WTC11 (cell line): ENCODE data around the gene SLCO4A1. TPM values are rescaled to one million over a fixed set of nuclear protein-coding genes. Genes with fewer than 3 reads are reported as not detected.

ENCODE experiments used
- ATAC-seq: fragments of 200-7000 bp; cut with Tn5 transposase; 2 replicates; pipeline ENCODE4 v1.10.0; 2021; ENCODE audit warnings: mild to moderate bottlenecking, moderate library complexity
- CTCF ChIA-PET: fragments of 300-600 bp; sonication (Branson Sonifier 250); formaldehyde crosslinking; loops from one replicate; lab custom pipeline; 2021; ENCODE audit warnings: antibody characterized with exemption; lab: Charles Lee
- POLR2A ChIA-PET: fragments of 350-600 bp; sonication (Branson Sonifier 250); formaldehyde crosslinking; loops from one replicate; lab custom pipeline; 2021; ENCODE audit warnings: antibody characterized with exemption; lab: Charles Lee
- DNase-seq: peaks from one replicate; pipeline ENCODE4 v3.0.0; 2021; ENCODE audit warnings: low spot score
- H3K27ac Mint-ChIP-seq: 2 replicates; pipeline ENCODE4 v1.8.0; 2021; ENCODE audit warnings: mixed read lengths
- H3K27me3 Mint-ChIP-seq: 2 replicates; pipeline ENCODE4 v1.8.0; 2021; ENCODE audit warnings: low read depth, mild to moderate bottlenecking, moderate library complexity, mixed read lengths
- H3K36me3 Mint-ChIP-seq: 2 replicates; pipeline ENCODE4 v1.8.0; 2021; ENCODE audit warnings: mixed read lengths
- H3K4me1 Mint-ChIP-seq: 2 replicates; pipeline ENCODE4 v1.8.0; 2022; ENCODE audit warnings: mixed read lengths
- H3K4me3 Mint-ChIP-seq: 2 replicates; pipeline ENCODE4 v1.8.0; 2021; ENCODE audit warnings: mild to moderate bottlenecking, moderate library complexity, mixed read lengths
- H3K9me3 Mint-ChIP-seq: 2 replicates; pipeline ENCODE4 v1.8.0; 2021; ENCODE audit warnings: mixed read lengths
- ATF1 ChIP-seq: sonication (generic); formaldehyde crosslinking; IDR thresholded peaks from 2 replicates; pipeline ENCODE4 v1.8.1; 2023; ENCODE audit warnings: mild to moderate bottlenecking, moderate library complexity, missing genetic modification reagents
- CREM ChIP-seq: sonication (generic); formaldehyde crosslinking; IDR thresholded peaks from 2 replicates; pipeline ENCODE4 v1.8.1; 2022; ENCODE audit warnings: mild to moderate bottlenecking, missing genetic modification reagents, moderate library complexity
- EMX1 ChIP-seq: fragments of 250-450 bp; sonication (Bioruptor Pico); IDR thresholded peaks from 2 replicates; pipeline ENCODE4 v1.8.0; 2021; ENCODE audit warnings: mild to moderate bottlenecking
- MYBL2 ChIP-seq: sonication (generic); formaldehyde crosslinking; IDR thresholded peaks from 2 replicates; pipeline ENCODE4 v1.8.1; 2023; ENCODE audit warnings: mild to moderate bottlenecking, moderate library complexity, missing genetic modification reagents
- NFE2L1 ChIP-seq: sonication (generic); formaldehyde crosslinking; IDR thresholded peaks from 2 replicates; pipeline ENCODE4 v1.8.1; 2023; ENCODE audit warnings: missing genetic modification reagents
- OVOL2 ChIP-seq: fragments of 250-450 bp; sonication (Bioruptor Pico); IDR thresholded peaks from 2 replicates; pipeline ENCODE4 v1.9.0; 2021; ENCODE audit warnings: mild to moderate bottlenecking, borderline replicate concordance
- TP53 ChIP-seq: sonication (generic); formaldehyde crosslinking; IDR thresholded peaks from 2 replicates; pipeline ENCODE4 v1.8.1; 2023; ENCODE audit warnings: mild to moderate bottlenecking, missing genetic modification reagents
- ZNF416 ChIP-seq: fragments of 250-450 bp; sonication (Bioruptor Pico); IDR thresholded peaks from 2 replicates; pipeline ENCODE4 v1.9.0; 2021; ENCODE audit warnings: mild to moderate bottlenecking, inconsistent platforms
- total RNA-seq: library from RNA; stranded (reverse); gene quantifications from 3 replicates; pipeline ENCODE4 v1.2.3, GENCODE V29; 2021
- TF ChIP-seq, protein P1 (sequence below): fragments of 250-450 bp; sonication (Bioruptor Pico); IDR thresholded peaks from 2 replicates; pipeline ENCODE4 v1.9.0; 2021; ENCODE audit warnings: mild to moderate bottlenecking, borderline replicate concordance
- TF ChIP-seq, protein P2 (sequence below): fragments of 250-450 bp; sonication (Bioruptor Pico); IDR thresholded peaks from 2 replicates; pipeline ENCODE4 v1.9.0; 2021; ENCODE audit warnings: mild to moderate bottlenecking
- TF ChIP-seq, protein P3 (sequence below): sonication (generic); formaldehyde crosslinking; IDR thresholded peaks from 2 replicates; pipeline ENCODE4 v1.8.0; 2022; ENCODE audit warnings: mild to moderate bottlenecking, missing genetic modification reagents
- TF ChIP-seq, protein P4 (sequence below): sonication (generic); formaldehyde crosslinking; IDR thresholded peaks from 2 replicates; pipeline ENCODE4 v1.8.0; 2022; ENCODE audit warnings: missing genetic modification reagents

Gene SLCO4A1
- total RNA-seq, 1 experiment from 2014 or later, result 19.9 TPM

DNA sequence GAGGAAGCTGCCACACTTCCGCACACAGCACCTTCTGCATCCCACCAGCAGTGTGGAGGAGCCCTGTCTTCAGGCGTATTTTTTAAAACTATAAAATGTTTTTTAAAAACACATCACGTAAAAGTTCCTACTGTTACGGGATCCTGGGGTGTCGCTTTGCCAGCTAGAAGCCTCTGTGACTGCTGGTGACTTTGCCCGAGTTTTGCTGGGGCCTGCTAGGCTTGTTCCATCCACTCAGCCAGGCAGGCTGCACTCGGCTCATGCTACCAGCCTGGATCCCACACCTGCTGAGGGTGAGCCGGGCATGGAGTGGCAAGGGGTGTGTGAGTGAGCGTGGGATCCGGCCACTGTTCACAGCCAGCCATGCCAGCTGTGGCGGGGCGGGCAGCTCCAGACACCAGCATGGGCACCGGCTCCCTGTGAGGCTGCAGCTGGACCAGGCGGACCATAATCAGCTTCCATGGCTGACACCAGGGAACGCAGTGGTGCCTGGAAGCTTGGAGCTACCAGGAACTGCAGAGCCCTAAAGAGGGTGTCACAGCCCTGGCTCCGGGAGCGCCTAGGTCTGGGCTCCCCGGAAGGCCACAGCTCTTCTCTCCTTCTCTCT is 12.3 kb upstream of the SLCO4A1 start:
- H3K9me3 Mint-ChIP-seq, result no peaks in the 10 kb centered on the region
- H3K27ac Mint-ChIP-seq, result no peak overlapping the region
- ATAC-seq (no peak), DNase-seq (no peak)
- no peak overlapping the region for H3K4me3 Mint-ChIP-seq
- H3K36me3 Mint-ChIP-seq, result no peaks in the 10 kb centered on the region
- H3K4me1 Mint-ChIP-seq, result peaks cover 7% of the 10 kb centered on the region
- TF ChIP-seq, protein P1, sequence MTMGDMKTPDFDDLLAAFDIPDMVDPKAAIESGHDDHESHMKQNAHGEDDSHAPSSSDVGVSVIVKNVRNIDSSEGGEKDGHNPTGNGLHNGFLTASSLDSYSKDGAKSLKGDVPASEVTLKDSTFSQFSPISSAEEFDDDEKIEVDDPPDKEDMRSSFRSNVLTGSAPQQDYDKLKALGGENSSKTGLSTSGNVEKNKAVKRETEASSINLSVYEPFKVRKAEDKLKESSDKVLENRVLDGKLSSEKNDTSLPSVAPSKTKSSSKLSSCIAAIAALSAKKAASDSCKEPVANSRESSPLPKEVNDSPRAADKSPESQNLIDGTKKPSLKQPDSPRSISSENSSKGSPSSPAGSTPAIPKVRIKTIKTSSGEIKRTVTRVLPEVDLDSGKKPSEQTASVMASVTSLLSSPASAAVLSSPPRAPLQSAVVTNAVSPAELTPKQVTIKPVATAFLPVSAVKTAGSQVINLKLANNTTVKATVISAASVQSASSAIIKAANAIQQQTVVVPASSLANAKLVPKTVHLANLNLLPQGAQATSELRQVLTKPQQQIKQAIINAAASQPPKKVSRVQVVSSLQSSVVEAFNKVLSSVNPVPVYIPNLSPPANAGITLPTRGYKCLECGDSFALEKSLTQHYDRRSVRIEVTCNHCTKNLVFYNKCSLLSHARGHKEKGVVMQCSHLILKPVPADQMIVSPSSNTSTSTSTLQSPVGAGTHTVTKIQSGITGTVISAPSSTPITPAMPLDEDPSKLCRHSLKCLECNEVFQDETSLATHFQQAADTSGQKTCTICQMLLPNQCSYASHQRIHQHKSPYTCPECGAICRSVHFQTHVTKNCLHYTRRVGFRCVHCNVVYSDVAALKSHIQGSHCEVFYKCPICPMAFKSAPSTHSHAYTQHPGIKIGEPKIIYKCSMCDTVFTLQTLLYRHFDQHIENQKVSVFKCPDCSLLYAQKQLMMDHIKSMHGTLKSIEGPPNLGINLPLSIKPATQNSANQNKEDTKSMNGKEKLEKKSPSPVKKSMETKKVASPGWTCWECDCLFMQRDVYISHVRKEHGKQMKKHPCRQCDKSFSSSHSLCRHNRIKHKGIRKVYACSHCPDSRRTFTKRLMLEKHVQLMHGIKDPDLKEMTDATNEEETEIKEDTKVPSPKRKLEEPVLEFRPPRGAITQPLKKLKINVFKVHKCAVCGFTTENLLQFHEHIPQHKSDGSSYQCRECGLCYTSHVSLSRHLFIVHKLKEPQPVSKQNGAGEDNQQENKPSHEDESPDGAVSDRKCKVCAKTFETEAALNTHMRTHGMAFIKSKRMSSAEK (CRISPR knock-in tag), result no peak
- no peak for TF ChIP-seq ZNF416
- TF ChIP-seq, protein P2, sequence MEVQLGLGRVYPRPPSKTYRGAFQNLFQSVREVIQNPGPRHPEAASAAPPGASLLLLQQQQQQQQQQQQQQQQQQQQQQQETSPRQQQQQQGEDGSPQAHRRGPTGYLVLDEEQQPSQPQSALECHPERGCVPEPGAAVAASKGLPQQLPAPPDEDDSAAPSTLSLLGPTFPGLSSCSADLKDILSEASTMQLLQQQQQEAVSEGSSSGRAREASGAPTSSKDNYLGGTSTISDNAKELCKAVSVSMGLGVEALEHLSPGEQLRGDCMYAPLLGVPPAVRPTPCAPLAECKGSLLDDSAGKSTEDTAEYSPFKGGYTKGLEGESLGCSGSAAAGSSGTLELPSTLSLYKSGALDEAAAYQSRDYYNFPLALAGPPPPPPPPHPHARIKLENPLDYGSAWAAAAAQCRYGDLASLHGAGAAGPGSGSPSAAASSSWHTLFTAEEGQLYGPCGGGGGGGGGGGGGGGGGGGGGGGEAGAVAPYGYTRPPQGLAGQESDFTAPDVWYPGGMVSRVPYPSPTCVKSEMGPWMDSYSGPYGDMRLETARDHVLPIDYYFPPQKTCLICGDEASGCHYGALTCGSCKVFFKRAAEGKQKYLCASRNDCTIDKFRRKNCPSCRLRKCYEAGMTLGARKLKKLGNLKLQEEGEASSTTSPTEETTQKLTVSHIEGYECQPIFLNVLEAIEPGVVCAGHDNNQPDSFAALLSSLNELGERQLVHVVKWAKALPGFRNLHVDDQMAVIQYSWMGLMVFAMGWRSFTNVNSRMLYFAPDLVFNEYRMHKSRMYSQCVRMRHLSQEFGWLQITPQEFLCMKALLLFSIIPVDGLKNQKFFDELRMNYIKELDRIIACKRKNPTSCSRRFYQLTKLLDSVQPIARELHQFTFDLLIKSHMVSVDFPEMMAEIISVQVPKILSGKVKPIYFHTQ (CRISPR knock-in tag), result no peak
- TF ChIP-seq ATF1 (CRISPR knock-in tag), result no peak
- no peak for TF ChIP-seq OVOL2
- TF ChIP-seq CREM, result no peak
- no peak for TF ChIP-seq NFE2L1 (CRISPR knock-in tag)
- TF ChIP-seq, protein P3, sequence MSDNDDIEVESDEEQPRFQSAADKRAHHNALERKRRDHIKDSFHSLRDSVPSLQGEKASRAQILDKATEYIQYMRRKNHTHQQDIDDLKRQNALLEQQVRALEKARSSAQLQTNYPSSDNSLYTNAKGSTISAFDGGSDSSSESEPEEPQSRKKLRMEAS (CRISPR knock-in tag), result no peak
- ChIA-PET POLR2A (no interaction called here), CTCF (no interaction called here)
- no peaks in the 10 kb centered on the region for H3K27me3 Mint-ChIP-seq

DNA sequence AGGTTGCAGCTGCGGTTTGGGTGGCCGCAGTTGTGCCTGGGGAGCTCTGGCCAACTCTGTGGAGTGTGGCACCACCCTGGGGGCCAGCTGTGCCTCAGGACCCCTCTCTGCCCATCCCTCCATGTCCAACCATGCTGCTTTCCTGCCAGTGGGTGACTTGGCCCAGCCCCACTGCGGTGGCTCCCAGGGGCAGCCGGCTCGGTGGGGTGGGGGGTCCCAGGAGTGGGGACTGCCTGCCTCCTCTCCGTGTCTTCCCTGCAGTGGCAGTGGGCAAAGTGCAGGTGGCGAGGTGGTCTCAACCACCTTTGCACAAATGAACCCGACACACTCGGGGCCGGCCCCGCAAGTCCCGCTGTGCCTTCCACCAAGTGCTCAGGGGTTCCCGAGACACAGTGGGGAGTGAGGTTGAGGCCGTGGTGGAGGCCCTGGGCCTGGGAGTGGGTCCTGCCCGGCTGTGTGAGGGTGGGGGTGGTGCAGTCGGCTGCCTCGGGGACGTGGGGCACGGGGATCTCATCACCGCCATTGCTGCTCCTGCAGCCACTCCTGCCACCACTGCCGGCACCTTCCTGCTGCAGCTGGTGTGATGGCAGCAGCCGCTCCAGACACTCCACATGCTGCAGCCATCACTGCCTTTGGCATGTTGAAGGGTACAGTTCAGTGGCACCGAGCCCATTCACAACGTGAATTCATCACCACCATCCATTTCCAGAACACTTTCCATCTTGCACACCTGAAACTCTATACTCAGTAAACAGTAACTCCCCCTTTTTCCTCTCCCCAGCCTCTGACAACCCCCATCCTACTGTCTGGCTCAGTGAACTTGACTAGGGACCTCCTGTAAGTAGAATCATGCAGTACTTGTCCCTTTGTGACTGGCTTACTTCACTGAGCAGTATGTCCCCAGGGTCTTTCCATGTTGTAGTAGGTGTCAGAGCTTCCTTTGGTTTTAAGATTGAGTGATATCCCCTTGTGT is 10.7 kb upstream of the SLCO4A1 start:
- Mint-ChIP-seq H3K27me3 (no peaks in the 10 kb centered on the region; the same call in 1 of the 2 replicates), H3K36me3 (no peaks in the 10 kb centered on the region), H3K4me1 (peaks cover 18% of the 10 kb centered on the region), H3K9me3 (no peaks in the 10 kb centered on the region), H3K27ac (peak overlapping the region; percentile 61), H3K4me3 (no peak overlapping the region)
- ChIA-PET POLR2A (no interaction called here), CTCF (no interaction called here)
- ATAC-seq (no peak), DNase-seq (no peak)
- TF ChIP-seq EMX1 (CRISPR knock-in tag) (no peak), TP53 (CRISPR knock-in tag) (no peak), MYBL2 (no peak)
- TF ChIP-seq, protein P4, sequence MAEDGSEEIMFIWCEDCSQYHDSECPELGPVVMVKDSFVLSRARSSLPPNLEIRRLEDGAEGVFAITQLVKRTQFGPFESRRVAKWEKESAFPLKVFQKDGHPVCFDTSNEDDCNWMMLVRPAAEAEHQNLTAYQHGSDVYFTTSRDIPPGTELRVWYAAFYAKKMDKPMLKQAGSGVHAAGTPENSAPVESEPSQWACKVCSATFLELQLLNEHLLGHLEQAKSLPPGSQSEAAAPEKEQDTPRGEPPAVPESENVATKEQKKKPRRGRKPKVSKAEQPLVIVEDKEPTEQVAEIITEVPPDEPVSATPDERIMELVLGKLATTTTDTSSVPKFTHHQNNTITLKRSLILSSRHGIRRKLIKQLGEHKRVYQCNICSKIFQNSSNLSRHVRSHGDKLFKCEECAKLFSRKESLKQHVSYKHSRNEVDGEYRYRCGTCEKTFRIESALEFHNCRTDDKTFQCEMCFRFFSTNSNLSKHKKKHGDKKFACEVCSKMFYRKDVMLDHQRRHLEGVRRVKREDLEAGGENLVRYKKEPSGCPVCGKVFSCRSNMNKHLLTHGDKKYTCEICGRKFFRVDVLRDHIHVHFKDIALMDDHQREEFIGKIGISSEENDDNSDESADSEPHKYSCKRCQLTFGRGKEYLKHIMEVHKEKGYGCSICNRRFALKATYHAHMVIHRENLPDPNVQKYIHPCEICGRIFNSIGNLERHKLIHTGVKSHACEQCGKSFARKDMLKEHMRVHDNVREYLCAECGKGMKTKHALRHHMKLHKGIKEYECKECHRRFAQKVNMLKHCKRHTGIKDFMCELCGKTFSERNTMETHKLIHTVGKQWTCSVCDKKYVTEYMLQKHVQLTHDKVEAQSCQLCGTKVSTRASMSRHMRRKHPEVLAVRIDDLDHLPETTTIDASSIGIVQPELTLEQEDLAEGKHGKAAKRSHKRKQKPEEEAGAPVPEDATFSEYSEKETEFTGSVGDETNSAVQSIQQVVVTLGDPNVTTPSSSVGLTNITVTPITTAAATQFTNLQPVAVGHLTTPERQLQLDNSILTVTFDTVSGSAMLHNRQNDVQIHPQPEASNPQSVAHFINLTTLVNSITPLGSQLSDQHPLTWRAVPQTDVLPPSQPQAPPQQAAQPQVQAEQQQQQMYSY (CRISPR knock-in tag), result no peak
